HG02852 (cell line): Measurements from ENCODE around the gene NAB2.
A peak's percentile ranks its signal among the peaks of the same experiment; 100 is the strongest.
"Not testable (repeated sequence)": the region's sequence is repeated elsewhere in the genome, so short reads cannot be mapped to it uniquely, and the experiment has no call there.

Experiments
- ATAC-seq: cut with Tn5 transposase; IDR thresholded peaks from one replicate; pipeline ENCODE4 v1.9.1; 2021; ENCODE audit warnings: mild to moderate bottlenecking, moderate library complexity; ENCODE audit not compliant: unreplicated experiment

The NAB2 gene

DNA sequence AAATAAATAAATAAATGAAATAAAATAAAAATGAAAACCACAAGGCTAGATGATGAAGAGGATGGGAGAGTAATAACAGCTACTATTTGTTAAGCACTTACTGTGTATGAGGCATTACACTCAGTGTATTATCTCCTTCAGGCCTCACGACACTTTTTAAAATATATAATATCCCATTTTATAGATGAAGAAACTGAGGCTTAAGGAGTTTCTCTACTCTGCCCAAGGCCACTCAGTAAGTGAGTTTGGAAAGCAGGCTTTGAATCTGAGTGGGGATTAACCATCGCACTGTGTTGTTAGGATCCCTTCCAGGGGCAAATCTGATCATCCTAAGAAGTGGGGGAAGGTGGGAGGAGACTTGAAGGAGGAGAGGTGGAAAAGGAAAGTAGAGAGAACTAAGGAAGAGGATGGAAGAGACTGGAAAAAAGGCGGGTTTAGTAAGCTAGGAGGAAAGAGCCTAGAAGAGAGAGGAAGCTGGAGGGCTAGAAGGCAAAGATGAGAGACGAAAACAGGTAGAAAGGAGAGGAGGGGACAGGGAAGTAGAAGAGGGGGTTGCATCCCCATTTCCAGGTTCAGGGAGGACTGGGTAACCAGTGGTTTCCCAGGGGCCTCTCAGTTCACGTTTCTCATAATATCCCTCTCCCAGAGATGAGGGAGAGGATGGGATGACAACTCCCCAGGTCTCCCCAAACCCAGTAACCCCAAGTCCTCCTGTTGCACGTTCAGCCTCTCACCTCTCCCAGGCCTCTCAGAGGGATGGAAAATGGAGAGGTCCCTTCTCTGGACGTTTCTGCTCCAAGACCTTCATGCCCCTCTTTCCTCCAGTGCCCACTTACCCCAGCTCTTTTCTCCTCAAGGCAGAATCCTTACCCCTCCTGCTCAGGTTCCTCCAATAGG is 20.5 kb downstream of the NAB2 start:
- ATAC-seq, result no peak

DNA sequence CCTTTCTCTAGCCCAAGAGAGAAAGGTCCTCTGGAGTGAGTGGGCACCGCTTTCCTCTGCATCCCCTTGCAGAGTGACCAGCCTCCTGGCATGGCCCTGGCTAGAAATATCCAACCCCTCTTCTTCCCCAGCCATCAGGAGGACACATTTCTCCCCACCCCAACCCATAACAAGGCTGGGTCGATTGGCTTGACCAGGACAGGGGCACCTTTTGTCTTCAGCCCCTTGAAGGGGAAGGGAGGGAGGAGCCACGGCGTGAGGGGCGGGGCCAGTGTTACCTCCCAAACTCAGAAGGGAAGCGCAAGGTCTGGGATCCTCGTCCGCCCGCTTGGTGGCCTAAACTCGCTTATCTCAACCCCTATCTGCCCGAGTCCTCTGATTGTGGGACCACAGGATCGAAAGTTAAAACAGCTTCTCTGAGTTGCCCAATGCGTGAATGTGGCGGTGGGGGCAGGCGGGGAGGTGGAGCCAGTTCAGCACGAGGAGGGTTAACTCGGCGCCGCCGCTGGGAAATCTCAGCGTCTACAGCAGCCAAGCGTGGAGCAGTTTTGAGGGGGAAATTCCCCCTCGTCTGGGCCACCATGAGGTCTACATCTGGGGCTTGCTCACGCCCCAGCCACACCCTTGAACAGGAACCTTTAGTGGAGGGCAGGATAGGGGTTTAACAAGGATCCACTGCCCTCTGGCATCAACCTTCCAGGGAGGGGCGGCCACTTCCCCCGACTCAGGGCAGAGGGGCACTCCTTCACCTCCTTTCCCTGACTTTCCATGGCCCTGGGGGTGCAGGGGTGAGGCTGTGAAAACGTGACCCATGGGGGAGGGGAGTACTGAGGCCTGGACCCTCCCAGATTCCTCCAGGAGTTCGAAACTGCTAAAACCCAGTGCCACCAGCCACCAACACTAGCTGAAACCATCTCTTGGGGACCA is 21.5 kb downstream of the NAB2 start:
- ATAC-seq, result peak; percentile 50

- peak; percentile 58 for ATAC-seq
These were observed 22.3 kb downstream of the NAB2 start, which contains the start of gene STAT6 for GRCh38 chr12:57111031-57111734. Gene STAT6 (minus strand): TSS chr12:57111362. CDS start chr12:57108278, 3,084 bp downstream.

GRCh38 chr12:57112492-57113294 is 23.8 kb downstream of the NAB2 start:
- ATAC-seq, result no peak

- ATAC-seq, result no peak
These were observed 27.8 kb downstream of the NAB2 start for GRCh38 chr12:57116580-57117281.

DNA sequence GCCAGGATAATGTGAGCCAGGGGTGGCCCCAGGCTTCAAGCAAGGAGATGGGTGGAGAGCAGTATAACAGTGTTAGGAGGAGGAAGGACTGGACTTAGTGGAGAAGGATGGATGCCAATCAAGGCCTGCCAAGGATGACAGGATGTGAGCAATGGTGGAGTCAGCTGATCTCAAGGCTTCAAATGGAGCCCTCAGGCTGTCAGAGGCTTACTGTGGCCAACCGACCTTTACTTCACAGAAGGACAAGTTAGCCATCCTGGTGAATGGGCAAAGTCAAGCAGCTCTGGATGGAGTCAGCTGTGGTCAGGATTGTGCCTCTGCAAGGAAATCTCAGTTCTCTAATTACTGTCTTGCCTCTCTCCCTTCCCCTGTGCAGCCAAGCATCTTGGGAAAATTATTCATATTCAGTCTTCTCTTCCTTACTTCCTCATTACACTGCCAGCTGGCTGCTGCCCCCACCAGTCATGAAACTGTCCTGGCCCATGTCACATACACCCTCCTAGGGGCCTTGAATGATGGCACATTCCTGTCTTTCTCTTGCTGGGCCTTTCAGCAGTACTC is 29.9 kb downstream of the NAB2 start:
- ATAC-seq, result no peak

DNA sequence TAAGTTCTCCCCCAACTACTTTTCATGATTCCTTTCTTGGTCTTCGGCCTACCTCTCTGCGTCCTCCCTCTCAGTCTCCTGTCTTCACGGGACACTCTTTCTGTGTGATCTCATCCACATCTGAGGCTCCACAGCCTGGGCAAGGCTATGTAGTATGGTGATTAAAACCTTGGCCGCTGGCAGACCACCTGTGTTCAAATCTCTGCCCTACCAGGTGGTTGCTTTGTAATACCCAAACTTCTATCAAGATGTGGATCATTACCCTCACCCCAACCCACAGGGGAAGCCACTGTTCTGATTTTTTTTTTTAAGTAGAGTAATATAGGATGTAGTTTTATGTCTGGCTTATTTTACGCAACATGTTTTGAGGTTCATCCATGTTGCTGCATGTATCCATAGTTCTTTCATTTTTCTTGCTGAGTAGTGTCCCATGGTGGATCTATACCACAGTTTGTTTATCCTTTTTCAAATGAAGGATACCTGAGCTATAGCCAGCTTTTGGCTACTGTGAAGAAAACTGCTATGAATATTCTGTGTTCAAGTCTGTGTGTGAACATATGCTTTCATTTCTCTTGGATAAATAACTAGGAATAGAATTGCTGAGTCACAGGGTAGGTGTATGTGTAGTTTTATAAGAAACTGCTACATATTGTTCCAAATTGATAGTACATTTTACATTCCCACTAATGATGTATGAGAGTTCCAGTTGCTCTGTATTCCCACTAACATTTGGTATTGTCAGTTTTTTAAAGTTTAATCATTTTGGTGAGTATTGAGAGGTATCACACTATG is 30.6 kb downstream of the NAB2 start:
- no peak for ATAC-seq

- not testable (repeated sequence) for ATAC-seq
These were observed 31.8 kb downstream of the NAB2 start for GRCh38 chr12:57120718-57121117.

GRCh38 chr12:57123813-57124212 is 34.9 kb downstream of the NAB2 start:
- no peak for ATAC-seq

DNA sequence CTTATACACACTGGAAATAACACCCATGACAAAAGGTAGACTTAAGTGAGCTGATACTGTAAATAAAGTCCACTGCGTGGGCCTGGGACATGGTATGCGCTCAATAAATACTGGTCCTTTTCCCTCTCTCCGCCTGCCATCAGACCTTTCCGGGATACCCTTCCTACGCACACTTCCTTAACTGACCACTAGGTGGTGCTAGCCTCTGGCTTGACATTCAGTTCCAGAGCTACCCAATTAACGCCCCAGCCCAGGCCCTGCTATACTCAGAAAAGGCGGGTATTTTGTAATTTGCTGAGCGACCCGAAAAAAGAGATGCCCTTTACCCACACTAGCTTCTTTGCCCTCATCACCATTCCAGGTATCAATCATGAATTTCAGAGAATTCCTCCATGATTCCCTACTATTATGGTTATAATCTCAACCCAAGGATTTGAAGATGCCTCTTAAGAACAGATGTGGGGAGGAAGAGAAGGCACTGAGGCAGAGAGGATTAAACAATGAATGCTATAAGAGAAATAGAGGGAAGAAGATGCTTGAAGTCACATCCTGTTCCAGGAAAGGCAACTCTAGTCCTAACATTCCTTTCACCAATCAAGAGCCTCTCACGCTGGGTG is 35.5 kb downstream of the NAB2 start:
- ATAC-seq, result no peak

DNA sequence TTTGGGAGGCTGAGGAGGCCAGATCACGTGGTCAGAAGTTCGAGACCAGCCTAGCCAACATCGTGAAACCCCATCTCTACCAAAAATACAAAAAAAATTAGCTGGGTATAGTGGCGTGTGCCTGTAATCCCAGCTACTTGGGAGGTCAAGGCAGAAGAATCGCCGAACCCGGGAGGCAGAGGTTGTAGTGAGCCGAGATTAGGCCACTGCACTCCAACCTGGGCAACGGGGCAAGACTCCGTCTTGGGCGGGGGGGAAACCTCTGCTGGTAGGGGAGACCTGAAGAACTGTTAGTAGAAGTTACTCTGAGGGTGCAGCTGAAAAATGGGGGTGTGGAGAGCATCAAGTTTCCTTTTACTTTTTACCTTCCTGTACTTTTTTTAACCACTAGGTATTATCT is 37.1 kb downstream of the NAB2 start:
- no peak for ATAC-seq

GRCh38 chr12:57126561-57126960 is 37.6 kb downstream of the NAB2 start:
- no peak for ATAC-seq

DNA sequence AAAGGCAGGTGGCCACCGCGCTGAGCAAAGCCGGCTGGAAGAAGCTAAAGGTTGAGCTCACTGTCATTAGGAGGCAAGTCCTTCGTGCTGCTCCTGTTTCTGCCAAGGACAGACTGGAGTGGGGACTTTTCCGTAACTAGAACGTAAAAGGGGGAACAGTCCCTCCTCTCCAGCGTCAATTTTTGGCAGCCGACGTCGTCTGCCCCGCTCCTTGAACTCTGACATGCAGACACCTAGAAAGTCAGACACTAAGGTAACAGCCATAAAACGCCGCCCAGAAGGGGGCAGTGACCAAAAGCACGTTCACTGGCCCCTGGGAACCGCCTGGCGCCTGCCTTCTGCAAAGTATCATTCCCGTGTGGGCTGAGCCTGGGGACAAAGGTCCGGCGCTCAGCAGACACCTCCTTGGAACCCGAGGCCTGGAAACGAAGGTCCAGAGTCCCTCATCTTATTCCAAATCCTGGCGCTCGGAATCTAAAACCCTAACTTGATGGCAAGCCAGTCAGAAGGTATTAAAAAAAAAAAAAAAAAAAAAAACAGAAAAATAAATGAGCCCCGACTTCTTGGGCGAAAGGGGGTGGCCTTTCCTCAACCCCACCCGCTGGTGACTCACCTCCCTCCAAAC is 38.3 kb downstream of the NAB2 start:
- no peak for ATAC-seq

GRCh38 chr12:57127726-57128518 is 39.0 kb downstream of the NAB2 start, which contains the start of gene LRP1:
Gene LRP1 (plus strand): TSS chr12:57128483. CDS start chr12:57128965, 482 bp downstream.
- ATAC-seq, result peak; percentile 42

DNA sequence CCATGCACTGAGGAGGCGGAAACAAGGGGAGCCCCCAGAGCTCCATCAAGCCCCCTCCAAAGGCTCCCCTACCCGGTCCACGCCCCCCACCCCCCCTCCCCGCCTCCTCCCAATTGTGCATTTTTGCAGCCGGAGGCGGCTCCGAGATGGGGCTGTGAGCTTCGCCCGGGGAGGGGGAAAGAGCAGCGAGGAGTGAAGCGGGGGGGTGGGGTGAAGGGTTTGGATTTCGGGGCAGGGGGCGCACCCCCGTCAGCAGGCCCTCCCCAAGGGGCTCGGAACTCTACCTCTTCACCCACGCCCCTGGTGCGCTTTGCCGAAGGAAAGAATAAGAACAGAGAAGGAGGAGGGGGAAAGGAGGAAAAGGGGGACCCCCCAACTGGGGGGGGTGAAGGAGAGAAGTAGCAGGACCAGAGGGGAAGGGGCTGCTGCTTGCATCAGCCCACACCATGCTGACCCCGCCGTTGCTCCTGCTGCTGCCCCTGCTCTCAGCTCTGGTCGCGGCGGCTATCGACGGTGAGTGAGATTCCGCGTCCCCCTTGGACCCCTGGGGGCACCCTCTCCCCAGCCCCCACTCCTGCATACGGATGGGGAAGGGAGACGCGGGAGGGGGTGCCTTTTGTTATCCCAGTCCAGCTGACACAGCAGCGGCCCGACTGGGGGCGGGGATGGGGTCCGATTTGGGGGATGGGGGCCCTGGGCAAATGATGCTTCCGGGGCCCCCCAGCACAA is 39.8 kb downstream of the NAB2 start:
- ATAC-seq, result no peak

- no peak for ATAC-seq
These were observed 40.5 kb downstream of the NAB2 start for GRCh38 chr12:57129321-57129842.
